ENCODE data around the gene RAX. TPM values are rescaled to one million over a fixed set of nuclear protein-coding genes. Genes with fewer than 3 reads are reported as not detected.

Gene RAX
- total RNA-seq, 2 donors from 2014 or later = not detected

DNA sequence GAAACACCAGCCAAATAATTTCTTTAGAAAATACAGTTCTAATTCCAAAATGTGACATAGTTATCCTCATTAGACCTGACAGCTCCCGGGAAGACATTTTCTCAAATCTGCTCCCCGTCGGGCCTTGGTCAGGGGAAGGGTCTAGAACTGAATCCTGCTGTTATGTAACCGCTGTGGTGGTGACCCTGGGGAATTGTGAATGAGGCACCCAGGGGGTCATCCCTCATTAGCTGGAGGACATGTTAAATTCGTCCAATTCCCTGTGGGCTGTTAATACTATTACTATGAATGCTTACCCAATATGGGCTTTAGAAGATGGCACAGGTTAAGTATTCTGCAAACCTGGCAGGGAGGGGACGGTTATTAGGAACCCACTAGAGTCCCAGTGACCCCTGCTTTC, 33.4 kb upstream of the RAX start:
- no peak for ATAC-seq (ENCODE audit: insufficient number of reproducible peaks, low FRiP score, low read depth)
- no peak for DNase-seq (ENCODE audit: low spot score)
- Histone ChIP-seq H3K27ac (no peak overlapping the region), H3K4me3 (no peak overlapping the region), H3K9me3 (no peaks in the 10 kb centered on the region), H3K4me1 (ENCODE audit: control insufficient read depth in 1 of 2, low read depth in 2 of 2) (peaks cover 0 to 7% of the 10 kb centered on the region in 2 donors), H3K27me3 (replicated peaks; ENCODE audit: insufficient read depth) (no peaks in the 10 kb centered on the region), H3K36me3 (no peaks in the 10 kb centered on the region)
- TF ChIP-seq, protein P1, sequence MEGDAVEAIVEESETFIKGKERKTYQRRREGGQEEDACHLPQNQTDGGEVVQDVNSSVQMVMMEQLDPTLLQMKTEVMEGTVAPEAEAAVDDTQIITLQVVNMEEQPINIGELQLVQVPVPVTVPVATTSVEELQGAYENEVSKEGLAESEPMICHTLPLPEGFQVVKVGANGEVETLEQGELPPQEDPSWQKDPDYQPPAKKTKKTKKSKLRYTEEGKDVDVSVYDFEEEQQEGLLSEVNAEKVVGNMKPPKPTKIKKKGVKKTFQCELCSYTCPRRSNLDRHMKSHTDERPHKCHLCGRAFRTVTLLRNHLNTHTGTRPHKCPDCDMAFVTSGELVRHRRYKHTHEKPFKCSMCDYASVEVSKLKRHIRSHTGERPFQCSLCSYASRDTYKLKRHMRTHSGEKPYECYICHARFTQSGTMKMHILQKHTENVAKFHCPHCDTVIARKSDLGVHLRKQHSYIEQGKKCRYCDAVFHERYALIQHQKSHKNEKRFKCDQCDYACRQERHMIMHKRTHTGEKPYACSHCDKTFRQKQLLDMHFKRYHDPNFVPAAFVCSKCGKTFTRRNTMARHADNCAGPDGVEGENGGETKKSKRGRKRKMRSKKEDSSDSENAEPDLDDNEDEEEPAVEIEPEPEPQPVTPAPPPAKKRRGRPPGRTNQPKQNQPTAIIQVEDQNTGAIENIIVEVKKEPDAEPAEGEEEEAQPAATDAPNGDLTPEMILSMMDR (IDR thresholded peaks at IDR 0.05) = no peak

DNA sequence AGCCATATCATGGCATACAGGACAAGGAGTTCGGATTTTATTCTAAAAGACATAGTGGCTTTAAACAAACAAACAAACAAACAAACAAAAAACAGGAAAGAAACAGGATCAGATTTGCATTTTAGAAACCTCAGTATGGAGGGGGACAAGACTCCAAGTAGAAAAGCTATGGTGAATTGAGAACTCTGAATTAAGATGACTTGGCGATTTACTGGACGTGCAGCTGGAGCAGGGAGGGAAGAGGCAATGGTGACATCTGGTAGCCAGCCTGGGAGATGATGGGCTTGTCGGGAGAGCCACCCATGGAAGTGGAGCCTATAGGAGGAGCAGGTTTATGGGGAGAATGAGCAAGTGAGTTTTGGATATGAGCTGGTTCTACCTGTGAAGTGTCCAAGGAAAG, 32.0 kb upstream of the RAX start:
- Histone ChIP-seq H3K27me3 (replicated peaks; ENCODE audit: insufficient read depth) (no peaks in the 10 kb centered on the region), H3K4me1 (ENCODE audit: control insufficient read depth in 1 of 2, low read depth in 2 of 2) (peaks cover 0 to 7% of the 10 kb centered on the region in 2 donors), H3K9me3 (no peaks in the 10 kb centered on the region), H3K27ac (no peak overlapping the region), H3K36me3 (no peaks in the 10 kb centered on the region), H3K4me3 (no peak overlapping the region)
- ATAC-seq (ENCODE audit: insufficient number of reproducible peaks, low FRiP score, low read depth) (no peak), DNase-seq (ENCODE audit: low spot score) (no peak)
- TF ChIP-seq, protein P1 (IDR thresholded peaks at IDR 0.05) = no peak

DNA sequence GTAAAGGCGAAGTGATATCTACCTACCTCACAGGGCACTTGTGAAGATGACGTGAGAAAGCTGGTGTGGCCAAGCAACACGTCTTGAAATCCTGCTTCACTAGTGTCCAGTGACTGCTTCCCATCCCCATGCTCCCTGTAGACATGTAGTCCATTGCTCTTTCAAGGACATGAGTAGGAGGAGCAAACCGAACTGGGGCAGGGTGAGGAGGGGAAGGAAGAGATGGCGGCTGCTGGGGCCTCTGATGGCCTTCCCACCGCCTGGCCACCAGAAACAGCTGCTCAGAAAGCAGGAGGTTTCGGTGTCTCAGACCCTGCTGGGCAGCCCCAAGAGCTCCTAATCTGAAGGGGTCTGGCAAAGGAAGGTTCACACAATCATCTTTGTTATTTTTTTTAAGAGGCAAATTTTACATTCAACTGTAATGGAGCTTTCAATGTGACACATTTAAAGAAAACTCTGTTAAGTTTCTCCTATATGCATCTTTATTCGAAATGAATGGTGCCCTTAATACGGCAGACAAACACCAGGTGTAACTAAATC, 30.5 kb upstream of the RAX start:
- TF ChIP-seq, protein P1 (IDR thresholded peaks at IDR 0.05) = no peak
- ATAC-seq (ENCODE audit: insufficient number of reproducible peaks, low FRiP score, low read depth) = no peak
- no peak overlapping the region for H3K4me3 ChIP-seq

DNA sequence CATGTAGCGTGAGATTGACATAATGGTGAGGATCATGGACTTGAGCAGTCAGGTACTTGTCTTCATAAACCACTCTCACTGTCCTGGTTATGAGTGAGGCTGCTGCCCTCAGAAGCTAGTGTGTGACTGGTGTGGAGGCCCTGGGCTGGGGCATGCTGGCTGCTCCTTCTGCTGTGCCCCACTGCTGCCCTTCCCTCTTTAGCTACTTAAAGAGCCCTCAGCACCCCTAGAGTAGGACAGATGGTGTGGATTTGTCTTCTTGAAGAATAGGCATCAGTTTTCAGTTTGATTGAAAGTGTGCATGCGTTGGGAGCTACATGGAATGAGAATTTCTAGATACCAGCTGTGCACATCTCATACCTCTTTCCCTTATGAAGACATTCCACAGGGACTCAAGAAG, 29.8 kb upstream of the RAX start:
- H3K9me3 ChIP-seq = no peaks in the 10 kb centered on the region
- ATAC-seq (ENCODE audit: insufficient number of reproducible peaks, low FRiP score, low read depth) = no peak

More for the DNA sequence above, 30.5 kb upstream of the RAX start:
- Histone ChIP-seq H3K27me3 (replicated peaks; ENCODE audit: insufficient read depth) (no peaks in the 10 kb centered on the region), H3K4me1 (ENCODE audit: control insufficient read depth in 1 of 2, low read depth in 2 of 2) (peaks cover 0 to 2% of the 10 kb centered on the region in 2 donors), H3K27ac (no peak overlapping the region), H3K36me3 (no peaks in the 10 kb centered on the region), H3K9me3 (no peaks in the 10 kb centered on the region)
- no peak for DNase-seq (ENCODE audit: low spot score)

DNA sequence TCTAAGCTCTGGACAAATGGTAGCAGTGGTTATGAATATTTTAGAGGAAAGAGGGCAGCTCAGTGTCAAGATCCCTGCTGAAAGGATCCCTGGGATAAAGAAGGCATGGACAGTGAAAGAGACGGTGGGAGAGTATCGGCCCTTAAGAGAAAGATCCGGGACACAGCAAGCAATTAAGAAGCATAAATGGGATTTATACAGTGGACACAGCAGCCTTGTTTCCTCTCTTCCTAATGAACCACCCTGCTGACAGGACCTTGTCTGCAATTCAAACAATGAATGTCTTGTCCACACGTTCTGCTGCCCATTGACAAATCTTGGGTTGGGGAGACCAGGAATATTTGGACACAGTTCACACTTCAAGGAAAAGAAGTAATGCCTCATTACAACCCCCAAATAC, 28.7 kb upstream of the RAX start:
- TF ChIP-seq, protein P1 (IDR thresholded peaks at IDR 0.05) = no peak
- ATAC-seq (ENCODE audit: insufficient number of reproducible peaks, low FRiP score, low read depth) (no peak), DNase-seq (ENCODE audit: low spot score) (no peak)
- Histone ChIP-seq H3K4me3 (no peak overlapping the region), H3K27me3 (replicated peaks; ENCODE audit: insufficient read depth) (no peaks in the 10 kb centered on the region), H3K36me3 (no peaks in the 10 kb centered on the region), H3K27ac (no peak overlapping the region), H3K4me1 (ENCODE audit: control insufficient read depth in 1 of 2, low read depth in 2 of 2) (no peaks in the 10 kb centered on the region), H3K9me3 (no peaks in the 10 kb centered on the region)

More for the DNA sequence above, 29.8 kb upstream of the RAX start:
- TF ChIP-seq, protein P1 (IDR thresholded peaks at IDR 0.05) = no peak
- no peak for DNase-seq (ENCODE audit: low spot score)
- Histone ChIP-seq H3K4me1 (ENCODE audit: control insufficient read depth in 1 of 2, low read depth in 2 of 2) (no peaks in the 10 kb centered on the region), H3K27ac (no peak overlapping the region), H3K36me3 (no peaks in the 10 kb centered on the region), H3K27me3 (replicated peaks; ENCODE audit: insufficient read depth) (no peaks in the 10 kb centered on the region), H3K4me3 (no peak overlapping the region)

Data from thoracic aorta (tissue), 2 donors.